Measurements from ENCODE around the gene PRKCE. TPM values are rescaled to one million over a fixed set of nuclear protein-coding genes. Genes with fewer than 3 reads are reported as not detected.

Gene PRKCE
- total and polyA plus RNA-seq, 11 donors: 4.1 to 22.3 (median 16.2) TPM

GRCh38 chr2:45670646-45671045 is 19.2 kb downstream of the PRKCE start:
- Histone ChIP-seq H3K27me3 (no peaks in the 10 kb centered on the region), H3K4me1 (peaks cover 0 to 38% (median 29%) of the 10 kb centered on the region in 12 donors), H3K9me3 (no peaks in the 10 kb centered on the region), H3K36me3 (no peaks in the 10 kb centered on the region), H3K4me3 (no peak overlapping the region), H3K27ac (no peak overlapping the region)
- no peak for TF ChIP-seq POLR2A (IDR thresholded peaks at IDR 0.05)
- TF ChIP-seq, protein P1, sequence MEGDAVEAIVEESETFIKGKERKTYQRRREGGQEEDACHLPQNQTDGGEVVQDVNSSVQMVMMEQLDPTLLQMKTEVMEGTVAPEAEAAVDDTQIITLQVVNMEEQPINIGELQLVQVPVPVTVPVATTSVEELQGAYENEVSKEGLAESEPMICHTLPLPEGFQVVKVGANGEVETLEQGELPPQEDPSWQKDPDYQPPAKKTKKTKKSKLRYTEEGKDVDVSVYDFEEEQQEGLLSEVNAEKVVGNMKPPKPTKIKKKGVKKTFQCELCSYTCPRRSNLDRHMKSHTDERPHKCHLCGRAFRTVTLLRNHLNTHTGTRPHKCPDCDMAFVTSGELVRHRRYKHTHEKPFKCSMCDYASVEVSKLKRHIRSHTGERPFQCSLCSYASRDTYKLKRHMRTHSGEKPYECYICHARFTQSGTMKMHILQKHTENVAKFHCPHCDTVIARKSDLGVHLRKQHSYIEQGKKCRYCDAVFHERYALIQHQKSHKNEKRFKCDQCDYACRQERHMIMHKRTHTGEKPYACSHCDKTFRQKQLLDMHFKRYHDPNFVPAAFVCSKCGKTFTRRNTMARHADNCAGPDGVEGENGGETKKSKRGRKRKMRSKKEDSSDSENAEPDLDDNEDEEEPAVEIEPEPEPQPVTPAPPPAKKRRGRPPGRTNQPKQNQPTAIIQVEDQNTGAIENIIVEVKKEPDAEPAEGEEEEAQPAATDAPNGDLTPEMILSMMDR (IDR thresholded peaks at IDR 0.05): no peak
- 83 to 95% (median 91%) methylated on average over 4 of the region's 4 CpGs for WGBS, 4 donors
- DNase-seq (no peak), ATAC-seq (no peak)
- intact Hi-C loops (cut with DNase I): no loop called here

GRCh38 chr2:45672138-45672537 is 20.7 kb downstream of the PRKCE start:
- intact Hi-C loops (cut with DNase I): no loop called here

GRCh38 chr2:45674035-45674816 is 22.8 kb downstream of the PRKCE start:
- intact Hi-C loops (cut with DNase I): loop anchor here in 1 of 10 donors (1.0 kb wide), 1 partner anchor 20 kb away; no protein-coding TSS in a partner anchor
- DNase-seq (no peak), ATAC-seq (no peak)
- Histone ChIP-seq H3K27ac (peak overlapping the region in 2 of 12 donors; percentile 46 to 68), H3K9me3 (no peaks in the 10 kb centered on the region), H3K4me3 (no peak overlapping the region), H3K36me3 (no peaks in the 10 kb centered on the region), H3K27me3 (no peaks in the 10 kb centered on the region), H3K4me1 (peaks cover 0 to 33% (median 29%) of the 10 kb centered on the region in 12 donors)
- TF ChIP-seq, protein P1 (IDR thresholded peaks at IDR 0.05): no peak
- TF ChIP-seq POLR2A (IDR thresholded peaks at IDR 0.05): no peak
- WGBS, 4 donors: 92 to 96% (median 93%) methylated on average over 5 of the region's 5 CpGs

More at GRCh38 chr2:45672138-45672537, 20.7 kb downstream of the PRKCE start:
- no peak for ATAC-seq
- no peak for DNase-seq
- TF ChIP-seq, protein P1 (IDR thresholded peaks at IDR 0.05): no peak
- TF ChIP-seq POLR2A (IDR thresholded peaks at IDR 0.05): no peak
- H3K4me1 ChIP-seq: peaks cover 0 to 45% (median 35%) of the 10 kb centered on the region in 12 donors
- WGBS, 4 donors: 91 to 97% (median 94%) methylated on average over 1 of the region's 1 CpG
- no peak overlapping the region for H3K4me3 ChIP-seq
- H3K27ac ChIP-seq: no peak overlapping the region
- no peaks in the 10 kb centered on the region for H3K27me3 ChIP-seq
- H3K9me3 ChIP-seq: no peaks in the 10 kb centered on the region
- H3K36me3 ChIP-seq: no peaks in the 10 kb centered on the region

DNA sequence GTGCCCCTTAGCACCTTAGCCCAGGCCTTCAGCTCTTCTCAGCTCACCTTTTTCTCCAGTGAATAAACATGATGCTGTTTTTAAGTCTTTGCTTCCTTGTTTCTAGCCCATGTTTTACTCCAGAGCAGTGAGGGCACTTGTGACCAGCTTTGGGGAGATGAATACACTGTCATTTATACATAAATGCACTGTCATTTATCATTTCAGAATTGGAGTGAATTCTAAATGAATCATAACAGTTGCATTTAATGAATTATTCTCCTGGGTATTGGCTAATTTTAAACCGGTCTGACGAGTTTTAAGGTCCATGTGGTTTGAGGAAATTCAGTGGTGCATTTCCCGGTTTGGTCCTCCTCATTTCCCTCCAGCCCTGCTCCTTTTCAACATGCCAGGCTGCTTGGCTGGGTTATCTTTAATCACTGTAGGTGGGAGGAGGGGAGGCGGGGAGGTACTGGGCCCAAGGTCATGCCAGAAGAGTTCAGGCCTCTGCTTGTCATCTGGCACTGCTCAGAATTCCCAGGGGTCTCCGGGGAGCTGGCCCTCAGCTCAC is 23.9 kb downstream of the PRKCE start:
- Histone ChIP-seq H3K4me1 (peaks cover 0 to 31% (median 23%) of the 10 kb centered on the region in 12 donors), H3K27me3 (no peaks in the 10 kb centered on the region), H3K27ac (peak overlapping the region in 7 of 12 donors; percentile 24 to 68 (median 52)), H3K4me3 (no peak overlapping the region), H3K9me3 (no peaks in the 10 kb centered on the region), H3K36me3 (no peaks in the 10 kb centered on the region)
- DNase-seq (peak in 4 of 5 donors; percentile 40 to 70 (median 58)), ATAC-seq (peak; percentile 60 to 87 (median 85))
- 20 to 32% (median 22%) methylated on average over 5 of the region's 5 CpGs for WGBS, 4 donors
- TF ChIP-seq, protein P1 (IDR thresholded peaks at IDR 0.05): no peak
- no peak for TF ChIP-seq POLR2A (IDR thresholded peaks at IDR 0.05)
- intact Hi-C loops (cut with DNase I): no loop called here
